GM18907 (cell line): ENCODE results near the gene SHF.
"Not testable (repeated sequence)": the region's sequence is repeated elsewhere in the genome, so short reads cannot be mapped to it uniquely, and the experiment has no call there.

Experiments used
- ATAC-seq: cut with Tn5 transposase; IDR thresholded peaks from one replicate; pipeline ENCODE4 v1.9.1; 2021; ENCODE audit warnings: mild to moderate bottlenecking, moderate library complexity; ENCODE audit not compliant: unreplicated experiment

The SHF gene

GRCh38 chr15:45187894-45188830 is at the start of gene SHF:
SHF (minus strand) TSS chr15:45187966; CDS start chr15:45187951, 15 bp downstream.
- no peak for ATAC-seq

- ATAC-seq, result not testable (repeated sequence)
These were observed 49.0 kb upstream of the SHF start for GRCh38 chr15:45236806-45237205.

- ATAC-seq, result no peak
These were observed 46.9 kb upstream of the SHF start for GRCh38 chr15:45234562-45235235.

GRCh38 chr15:45231864-45232562 is 44.2 kb upstream of the SHF start:
- ATAC-seq, result no peak

GRCh38 chr15:45231132-45231531 is 43.4 kb upstream of the SHF start:
- no peak for ATAC-seq

- ATAC-seq, result no peak
These were observed 42.6 kb upstream of the SHF start for GRCh38 chr15:45230245-45230965.

- no peak for ATAC-seq
These were observed 41.2 kb upstream of the SHF start for GRCh38 chr15:45228931-45229330.

GRCh38 chr15:45225506-45226273 is 37.9 kb upstream of the SHF start:
- no peak for ATAC-seq

- ATAC-seq, result no peak
These were observed 37.0 kb upstream of the SHF start for GRCh38 chr15:45224621-45225217.

GRCh38 chr15:45221967-45222366 is 34.2 kb upstream of the SHF start:
- no peak for ATAC-seq

GRCh38 chr15:45221053-45221599 is 33.4 kb upstream of the SHF start:
- ATAC-seq, result no peak

GRCh38 chr15:45212493-45212892 is 24.7 kb upstream of the SHF start:
- no peak for ATAC-seq

- no peak for ATAC-seq
These were observed 17.4 kb upstream of the SHF start for GRCh38 chr15:45205192-45205591.

GRCh38 chr15:45203182-45203581 is 15.4 kb upstream of the SHF start:
- no peak for ATAC-seq

GRCh38 chr15:45201869-45202268 is 14.1 kb upstream of the SHF start:
- no peak for ATAC-seq

GRCh38 chr15:45201557-45201859 is 13.7 kb upstream of the SHF start:
- ATAC-seq, result no peak

GRCh38 chr15:45200799-45201556 is 13.2 kb upstream of the SHF start:
- peak; percentile 16 for ATAC-seq

- peak; percentile 52 for ATAC-seq
These were observed 12.4 kb upstream of the SHF start for GRCh38 chr15:45200001-45200798.
